Activated T-cell treated with anti-CD3 and anti-CD28 coated beads for 4 hours (primary cell): ENCODE results near the gene TPR.

Experiments
- DNase-seq: peaks from one replicate; pipeline ENCODE4 v3.0.0-alpha.2; 2020

Gene TPR

GRCh38 chr1:186286615-186287315 lies 88.3 kb downstream of the TPR start:
- DNase-seq = no peak

DNA sequence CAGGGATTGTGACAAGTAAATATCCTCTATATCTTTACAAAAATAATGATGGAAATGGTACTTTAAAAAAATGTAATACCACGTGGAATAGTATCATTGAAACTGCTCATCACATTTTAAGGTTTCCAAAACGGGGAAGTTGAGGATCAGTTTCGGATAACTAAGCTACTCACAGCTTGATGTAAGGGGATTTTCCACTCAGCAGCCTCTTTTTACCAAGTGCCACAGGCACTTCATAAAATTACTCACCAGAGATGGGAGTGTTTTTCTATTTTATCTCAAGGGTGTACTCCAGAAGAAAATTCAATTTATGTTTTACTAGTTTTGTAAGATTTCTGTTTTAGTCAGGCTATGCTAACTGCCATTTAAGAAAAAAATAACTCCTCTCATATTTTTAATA lies 91.7 kb downstream of the TPR start:
- DNase-seq = no peak

- no peak for DNase-seq
These were observed 92.6 kb downstream of the TPR start for GRCh38 chr1:186282466-186282865.

DNA sequence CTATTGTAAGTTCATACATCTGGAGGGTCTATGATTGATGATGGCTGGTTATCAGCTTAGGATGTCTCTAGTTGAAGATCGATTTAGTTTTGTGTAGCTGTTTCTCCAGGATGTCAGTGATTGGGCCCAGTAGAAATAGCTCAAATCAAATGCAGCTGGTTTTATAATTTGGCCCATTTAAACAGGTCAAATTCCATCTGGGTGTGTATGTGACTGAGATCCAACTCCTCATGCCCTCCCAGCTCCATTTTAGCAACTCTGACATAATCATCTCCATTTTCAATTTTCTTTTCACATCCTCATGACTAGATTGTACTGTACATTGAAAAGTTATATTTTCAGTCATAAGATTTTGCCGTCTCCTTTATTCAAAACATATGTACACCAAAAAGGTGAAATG lies 99.2 kb downstream of the TPR start:
- DNase-seq = no peak

- no peak for DNase-seq
These were observed 102.6 kb downstream of the TPR start for GRCh38 chr1:186272486-186272885.

- no peak for DNase-seq
These were observed 104.0 kb downstream of the TPR start for GRCh38 chr1:186271032-186271431.
